ENCODE measurements around the gene RHOB.
"Not testable (repeated sequence)": the region's sequence is repeated elsewhere in the genome, so short reads cannot be mapped to it uniquely, and the experiment has no call there.

Gene RHOB

GRCh38 chr2:20455076-20455587 lies 8.3 kb downstream of the RHOB start:
- Histone ChIP-seq H3K36me3 (ENCODE audit: control insufficient read depth, insufficient read depth, low read length) (no peaks in the 10 kb centered on the region), H3K79me2 (no peaks in the 10 kb centered on the region), H2AFZ (no peak overlapping the region), H3K9me3 (ENCODE audit: control insufficient read depth, low read length) (no peaks in the 10 kb centered on the region), H3K27me3 (ENCODE audit: control insufficient read depth, insufficient read depth, low read length) (no peaks in the 10 kb centered on the region), H3K4me3 (ENCODE audit: low read depth, low read length) (no peak overlapping the region), H3K4me1 (peaks cover 10% of the 10 kb centered on the region), H3K27ac (no peak overlapping the region), H3K4me2 (ENCODE audit: low read length) (no peak overlapping the region), H3K9ac (no peak overlapping the region)
- no peak for TF ChIP-seq CTCF (IDR thresholded peaks at IDR 0.05)

GRCh38 chr2:20456116-20456571 lies 9.3 kb downstream of the RHOB start:
- peaks cover 3% of the 10 kb centered on the region for H3K4me1 ChIP-seq
- H3K27ac ChIP-seq: no peak overlapping the region
- H3K9ac ChIP-seq: no peak overlapping the region
- no peaks in the 10 kb centered on the region for H3K79me2 ChIP-seq
- no peak overlapping the region for H2AFZ ChIP-seq
- H3K9me3 ChIP-seq (ENCODE audit: control insufficient read depth, low read length): no peaks in the 10 kb centered on the region
- no peaks in the 10 kb centered on the region for H3K36me3 ChIP-seq (ENCODE audit: control insufficient read depth, insufficient read depth, low read length)
- no peak overlapping the region for H3K4me2 ChIP-seq (ENCODE audit: low read length)
- no peak overlapping the region for H3K4me3 ChIP-seq (ENCODE audit: low read depth, low read length)
- no peak for TF ChIP-seq CTCF (IDR thresholded peaks at IDR 0.05)
- no peaks in the 10 kb centered on the region for H3K27me3 ChIP-seq (ENCODE audit: control insufficient read depth, insufficient read depth, low read length)

- no peak overlapping the region for H3K4me3 ChIP-seq (ENCODE audit: low read depth, low read length)
- H3K27ac ChIP-seq: no peak overlapping the region
- no peak overlapping the region for H3K9ac ChIP-seq
- no peaks in the 10 kb centered on the region for H3K79me2 ChIP-seq
- H3K9me3 ChIP-seq (ENCODE audit: control insufficient read depth, low read length): no peaks in the 10 kb centered on the region
- H2AFZ ChIP-seq: no peak overlapping the region
- no peaks in the 10 kb centered on the region for H3K36me3 ChIP-seq (ENCODE audit: control insufficient read depth, insufficient read depth, low read length)
- H3K4me2 ChIP-seq (ENCODE audit: low read length): no peak overlapping the region
- no peak for TF ChIP-seq CTCF (IDR thresholded peaks at IDR 0.05)
- no peaks in the 10 kb centered on the region for H3K4me1 ChIP-seq
- H3K27me3 ChIP-seq (ENCODE audit: control insufficient read depth, insufficient read depth, low read length): no peaks in the 10 kb centered on the region
Measured at GRCh38 chr2:20456636-20457426, 10.0 kb downstream of the RHOB start.

DNA sequence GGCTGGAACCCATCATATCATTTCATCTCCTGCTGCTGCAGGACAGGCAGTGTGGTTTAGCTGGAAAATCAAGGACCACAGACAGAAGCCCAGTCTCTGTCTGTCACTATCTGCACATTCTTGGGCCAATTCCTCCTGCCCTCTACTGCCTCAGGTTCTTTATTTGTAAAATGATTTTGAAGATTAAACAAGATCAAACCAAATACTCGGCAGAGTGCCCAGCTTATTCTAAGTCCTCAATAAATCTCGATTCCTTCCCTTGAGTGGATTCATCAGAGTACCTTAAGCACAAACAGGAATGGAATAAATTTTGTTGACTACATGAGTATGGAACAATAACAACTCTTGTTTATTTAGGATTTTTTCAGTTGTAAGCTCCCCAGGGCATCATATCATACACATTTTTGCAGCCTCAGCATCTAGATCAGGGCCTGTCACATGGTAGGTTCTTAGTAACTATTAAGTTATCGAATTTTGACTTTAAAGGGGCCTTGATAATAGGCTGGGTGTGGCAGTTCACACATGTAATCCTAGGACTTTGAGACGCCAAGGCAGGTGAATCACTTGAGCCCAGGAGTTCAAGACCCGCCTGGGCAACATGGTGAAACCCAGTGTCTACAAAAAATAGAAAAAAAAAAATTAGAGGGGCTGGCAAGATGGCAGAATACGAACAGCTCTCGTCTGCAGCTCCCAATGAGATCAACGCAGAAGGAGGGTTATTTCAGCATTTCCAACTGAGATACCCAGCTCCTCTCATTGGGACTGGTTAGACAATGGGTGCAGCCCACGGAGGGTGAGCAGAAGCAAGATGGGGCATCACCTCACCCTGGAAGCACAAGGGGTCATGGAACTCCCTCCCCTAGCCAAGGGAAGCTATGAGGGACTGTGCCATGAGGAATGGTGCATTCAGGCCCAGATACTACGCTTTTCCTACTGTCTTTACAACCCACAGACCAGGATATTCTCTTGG lies 11.1 kb downstream of the RHOB start:
- Histone ChIP-seq H3K4me3 (ENCODE audit: low read depth, low read length) (no peak overlapping the region), H3K4me1 (no peaks in the 10 kb centered on the region), H3K27me3 (ENCODE audit: control insufficient read depth, insufficient read depth, low read length) (no peaks in the 10 kb centered on the region), H3K9ac (no peak overlapping the region), H3K9me3 (ENCODE audit: control insufficient read depth, low read length) (no peaks in the 10 kb centered on the region), H3K27ac (no peak overlapping the region), H3K79me2 (no peaks in the 10 kb centered on the region), H3K36me3 (ENCODE audit: control insufficient read depth, insufficient read depth, low read length) (no peaks in the 10 kb centered on the region), H2AFZ (no peak overlapping the region), H3K4me2 (ENCODE audit: low read length) (no peak overlapping the region)
- TF ChIP-seq CTCF (IDR thresholded peaks at IDR 0.05): no peak

DNA sequence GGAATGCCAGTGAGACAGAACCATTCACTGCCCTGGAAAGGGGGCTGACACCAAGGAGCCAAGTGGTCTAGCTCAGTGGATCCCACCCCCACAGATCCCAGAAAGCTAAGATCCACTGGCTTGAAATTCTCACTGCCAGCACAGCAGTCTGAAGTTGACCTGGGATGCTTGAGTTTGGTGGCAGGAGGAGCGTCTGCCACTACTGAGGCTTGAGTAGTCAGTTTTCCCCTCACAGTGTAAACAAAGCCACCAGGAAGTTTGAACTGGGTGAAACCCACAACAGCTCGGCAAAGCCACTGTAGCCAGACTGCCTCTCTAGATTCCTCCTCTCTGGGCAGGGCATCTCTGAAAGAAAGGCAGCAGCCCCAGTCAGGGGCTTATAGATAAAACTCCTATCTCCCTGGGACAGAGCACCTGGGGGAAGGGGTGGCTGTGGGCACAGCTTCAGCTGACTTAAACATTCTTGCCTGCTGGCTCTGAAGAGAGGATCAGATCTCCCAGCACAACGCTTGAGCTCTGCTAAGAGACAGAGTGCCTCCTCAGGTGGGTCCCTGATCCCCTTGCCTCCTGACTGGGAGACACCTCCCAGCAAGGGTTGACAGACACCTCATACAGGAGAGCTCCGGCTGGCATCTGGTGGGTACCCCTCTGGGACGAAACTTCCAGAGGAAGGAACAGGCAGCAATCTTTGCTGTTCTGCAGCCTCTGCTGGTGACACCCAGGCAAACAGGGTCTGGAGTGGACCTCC lies 12.0 kb downstream of the RHOB start:
- H3K4me3 ChIP-seq (ENCODE audit: low read depth, low read length); H3K27ac ChIP-seq; H3K9ac ChIP-seq; H2AFZ ChIP-seq; H3K27me3 ChIP-seq (ENCODE audit: control insufficient read depth, insufficient read depth, low read length); H3K79me2 ChIP-seq; H3K9me3 ChIP-seq (ENCODE audit: control insufficient read depth, low read length); H3K36me3 ChIP-seq (ENCODE audit: control insufficient read depth, insufficient read depth, low read length); H3K4me2 ChIP-seq (ENCODE audit: low read length); H3K4me1 ChIP-seq: not testable (repeated sequence)

All from parathyroid adenoma (tissue), 2 donors.